OCI-LY1 (cell line): ENCODE data around the gene SIRT2.

Experiments used
- H2AFZ ChIP-seq: fragments of 200-600 bp; sonication (generic), shearing (Covaris generic); 2 replicates; pipeline ENCODE4 v1.6.0; 2014; ENCODE audit warnings: antibody characterized with exemption, mild to moderate bottlenecking, low read length
- H3F3A ChIP-seq: fragments of 200-600 bp; sonication (generic), shearing (Covaris generic); 2 replicates; pipeline ENCODE4 v1.6.0; 2014; ENCODE audit warnings: mild to moderate bottlenecking, antibody characterized with exemption, low read length, moderate library complexity; ENCODE audit not compliant: insufficient read depth
- H3K27ac ChIP-seq: fragments of 200-600 bp; sonication (generic); 2 replicates; pipeline ENCODE4 v1.5.1; 2014; ENCODE audit warnings: low read length, mixed run types, mild to moderate bottlenecking, low read depth; ENCODE audit not compliant: poor library complexity, severe bottlenecking
- H3K27me3 ChIP-seq: fragments of 200-600 bp; sonication (generic); 2 replicates; pipeline ENCODE4 v1.6.0; 2014; ENCODE audit warnings: antibody characterized with exemption, mild to moderate bottlenecking, low read length, moderate library complexity; ENCODE audit not compliant: insufficient read depth
- H3K36me3 ChIP-seq: fragments of 200-600 bp; sonication (generic); 2 replicates; pipeline ENCODE4 v1.6.1; 2014; ENCODE audit warnings: mild to moderate bottlenecking, antibody characterized with exemption, low read length, moderate library complexity, mixed read lengths; ENCODE audit not compliant: insufficient read depth
- H3K4me1 ChIP-seq: fragments of 200-600 bp; sonication (generic); 2 replicates; pipeline ENCODE4 v1.5.1; 2014; ENCODE audit warnings: mild to moderate bottlenecking, low read length, moderate library complexity; ENCODE audit not compliant: insufficient read depth, severe bottlenecking
- H3K4me2 ChIP-seq: fragments of 200-600 bp; sonication (generic), shearing (Covaris generic); 2 replicates; pipeline ENCODE4 v1.6.1; 2014; ENCODE audit warnings: low read length
- H3K4me3 ChIP-seq: fragments of 200-600 bp; sonication (generic); 2 replicates; pipeline ENCODE4 v1.5.1; 2014; ENCODE audit warnings: low read length, low read depth, mild to moderate bottlenecking, mixed read lengths; ENCODE audit not compliant: poor library complexity, severe bottlenecking
- H3K79me2 ChIP-seq: fragments of 200-600 bp; shearing (Covaris generic); 2 replicates; pipeline ENCODE4 v1.6.1; 2016; ENCODE audit warnings: mixed run types, low read length, mixed read lengths; ENCODE audit not compliant: insufficient read depth
- H3K9ac ChIP-seq: fragments of 200-600 bp; sonication (generic), shearing (Covaris generic); 2 replicates; pipeline ENCODE4 v1.6.1; 2014; ENCODE audit warnings: mild to moderate bottlenecking, low read length, mixed read lengths
- H3K9me2 ChIP-seq: fragments of 200-600 bp; sonication (generic), shearing (Covaris generic); 2 replicates; pipeline ENCODE4 v1.6.1; 2014; ENCODE audit warnings: low read depth, mild to moderate bottlenecking, low read length, mixed read lengths
- H3K9me3 ChIP-seq: fragments of 200-600 bp; shearing (Covaris generic); 2 replicates; pipeline ENCODE4 v1.6.1; 2014; ENCODE audit warnings: low read length, mixed read lengths
- H4K20me1 ChIP-seq: fragments of 200-600 bp; sonication (generic), shearing (Covaris generic); 2 replicates; pipeline ENCODE4 v1.6.0; 2016; ENCODE audit warnings: mild to moderate bottlenecking, low read length; ENCODE audit not compliant: insufficient read depth
- EZH2 ChIP-seq: fragments of 200-600 bp; sonication (generic), shearing (Covaris generic); IDR thresholded peaks from 2 replicates; pipeline ENCODE4 v1.8.0; 2017; ENCODE audit warnings: borderline replicate concordance, mixed run types, mild to moderate bottlenecking, antibody characterized with exemption, low read length, moderate library complexity, mixed read lengths
- TF ChIP-seq, protein P1 (sequence below): fragments of 200-600 bp; sonication (generic), shearing (Covaris generic); IDR thresholded peaks from 2 replicates; pipeline ENCODE4 v1.5.1; 2017; ENCODE audit warnings: mild to moderate bottlenecking, antibody characterized with exemption, low read length, moderate library complexity, mixed read lengths

The SIRT2 gene

DNA sequence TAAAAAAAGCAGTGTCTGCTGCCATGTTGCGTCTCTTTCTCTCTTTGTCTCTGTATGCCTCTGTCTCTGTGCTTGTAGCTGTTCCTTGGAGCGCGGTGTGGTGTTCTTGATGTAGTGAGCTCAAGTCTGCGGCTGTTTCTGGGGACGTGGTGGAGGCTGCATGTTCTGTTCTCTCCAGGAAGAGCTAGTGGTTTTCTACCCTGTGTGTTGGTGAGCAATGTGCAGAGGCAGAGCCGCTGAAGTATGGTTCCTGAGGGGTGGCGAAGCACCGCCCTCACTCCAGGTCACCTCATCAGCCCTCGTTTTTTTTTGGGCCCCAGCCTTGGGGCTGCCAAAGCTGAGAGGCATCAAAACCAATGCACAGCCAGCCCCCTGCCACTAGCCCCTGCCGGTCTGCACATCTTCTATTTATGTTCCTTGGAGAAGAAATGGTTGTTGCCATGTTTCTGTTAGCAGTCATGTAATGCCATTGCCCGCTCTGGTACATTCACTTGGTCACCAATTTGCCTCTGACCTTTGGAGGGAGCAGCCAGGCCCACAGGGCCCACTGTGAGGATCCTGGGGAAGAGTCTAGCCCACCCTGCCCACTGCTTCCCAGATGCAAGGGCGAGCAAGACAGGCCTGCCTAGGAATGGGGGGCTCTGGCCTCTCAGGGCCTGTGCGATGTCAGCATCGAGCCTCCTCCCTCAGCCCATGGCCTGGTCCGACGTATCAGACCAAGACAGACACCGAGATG, 56.8 kb downstream of the SIRT2 start:
- peaks cover 3% of the 10 kb centered on the region; the same call in 1 of the 2 replicates for H4K20me1 ChIP-seq
- no peak overlapping the region for H3K27ac ChIP-seq
- no peak overlapping the region for H2AFZ ChIP-seq
- H3K4me1 ChIP-seq = peaks cover 13% of the 10 kb centered on the region
- peaks cover 8% of the 10 kb centered on the region for H3K79me2 ChIP-seq
- H3K9ac ChIP-seq = no peak overlapping the region
- TF ChIP-seq, protein P1, sequence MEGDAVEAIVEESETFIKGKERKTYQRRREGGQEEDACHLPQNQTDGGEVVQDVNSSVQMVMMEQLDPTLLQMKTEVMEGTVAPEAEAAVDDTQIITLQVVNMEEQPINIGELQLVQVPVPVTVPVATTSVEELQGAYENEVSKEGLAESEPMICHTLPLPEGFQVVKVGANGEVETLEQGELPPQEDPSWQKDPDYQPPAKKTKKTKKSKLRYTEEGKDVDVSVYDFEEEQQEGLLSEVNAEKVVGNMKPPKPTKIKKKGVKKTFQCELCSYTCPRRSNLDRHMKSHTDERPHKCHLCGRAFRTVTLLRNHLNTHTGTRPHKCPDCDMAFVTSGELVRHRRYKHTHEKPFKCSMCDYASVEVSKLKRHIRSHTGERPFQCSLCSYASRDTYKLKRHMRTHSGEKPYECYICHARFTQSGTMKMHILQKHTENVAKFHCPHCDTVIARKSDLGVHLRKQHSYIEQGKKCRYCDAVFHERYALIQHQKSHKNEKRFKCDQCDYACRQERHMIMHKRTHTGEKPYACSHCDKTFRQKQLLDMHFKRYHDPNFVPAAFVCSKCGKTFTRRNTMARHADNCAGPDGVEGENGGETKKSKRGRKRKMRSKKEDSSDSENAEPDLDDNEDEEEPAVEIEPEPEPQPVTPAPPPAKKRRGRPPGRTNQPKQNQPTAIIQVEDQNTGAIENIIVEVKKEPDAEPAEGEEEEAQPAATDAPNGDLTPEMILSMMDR = no peak
- no peak for TF ChIP-seq EZH2
- peaks cover 100% of the 10 kb centered on the region for H3K36me3 ChIP-seq
- no peaks in the 10 kb centered on the region for H3K27me3 ChIP-seq
- peaks cover 4% of the 10 kb centered on the region; the same call in 1 of the 2 replicates for H3F3A ChIP-seq
- no peaks in the 10 kb centered on the region for H3K9me2 ChIP-seq
- H3K4me3 ChIP-seq = no peak overlapping the region
- H3K4me2 ChIP-seq = no peak overlapping the region
- no peaks in the 10 kb centered on the region for H3K9me3 ChIP-seq

DNA sequence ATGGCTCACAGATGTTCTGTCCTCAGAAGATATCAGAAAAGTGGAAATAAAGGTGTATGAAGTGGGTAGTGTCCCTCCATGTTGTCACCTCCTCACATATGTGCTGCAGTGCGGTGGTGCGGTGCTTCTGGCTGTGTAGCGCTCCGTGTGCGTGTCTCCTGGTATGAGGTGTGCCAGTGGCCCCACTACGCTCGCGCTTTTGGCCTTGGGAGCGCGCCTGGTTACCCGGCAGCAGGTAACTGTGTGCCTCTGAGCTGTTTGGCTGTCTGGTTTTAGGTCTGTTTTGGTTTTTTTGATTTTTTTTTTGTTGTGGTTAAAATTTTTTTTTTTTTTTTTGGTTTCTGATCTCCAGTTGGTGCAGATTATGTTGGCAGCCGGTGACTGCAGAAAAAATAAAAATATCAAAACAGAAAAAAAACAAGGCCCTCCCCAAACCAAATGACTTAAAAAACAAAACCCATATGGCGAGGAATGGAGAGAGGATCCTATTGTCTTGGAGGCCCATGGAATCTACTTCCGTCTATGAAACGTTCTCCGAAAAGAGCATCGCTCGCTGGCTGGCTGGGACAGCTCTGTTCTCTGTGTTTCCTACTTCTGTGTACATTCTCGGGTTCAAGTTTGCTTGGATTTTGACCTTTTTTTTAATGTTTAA, 57.5 kb downstream of the SIRT2 start:
- Histone ChIP-seq H3K27me3 (no peaks in the 10 kb centered on the region), H3K9me2 (no peaks in the 10 kb centered on the region), H3K9me3 (no peaks in the 10 kb centered on the region), H3K4me1 (peaks cover 7% of the 10 kb centered on the region), H4K20me1 (peaks cover 3% of the 10 kb centered on the region; the same call in 1 of the 2 replicates), H3K36me3 (peaks cover 100% of the 10 kb centered on the region), H3K9ac (no peak overlapping the region), H3F3A (peaks cover 7% of the 10 kb centered on the region; the same call in 1 of the 2 replicates), H3K27ac (no peak overlapping the region), H3K4me2 (no peak overlapping the region), H2AFZ (no peak overlapping the region), H3K4me3 (no peak overlapping the region), H3K79me2 (peaks cover 1% of the 10 kb centered on the region; the same call in 1 of the 2 replicates)
- TF ChIP-seq EZH2 = no peak
- TF ChIP-seq, protein P1 = no peak

DNA sequence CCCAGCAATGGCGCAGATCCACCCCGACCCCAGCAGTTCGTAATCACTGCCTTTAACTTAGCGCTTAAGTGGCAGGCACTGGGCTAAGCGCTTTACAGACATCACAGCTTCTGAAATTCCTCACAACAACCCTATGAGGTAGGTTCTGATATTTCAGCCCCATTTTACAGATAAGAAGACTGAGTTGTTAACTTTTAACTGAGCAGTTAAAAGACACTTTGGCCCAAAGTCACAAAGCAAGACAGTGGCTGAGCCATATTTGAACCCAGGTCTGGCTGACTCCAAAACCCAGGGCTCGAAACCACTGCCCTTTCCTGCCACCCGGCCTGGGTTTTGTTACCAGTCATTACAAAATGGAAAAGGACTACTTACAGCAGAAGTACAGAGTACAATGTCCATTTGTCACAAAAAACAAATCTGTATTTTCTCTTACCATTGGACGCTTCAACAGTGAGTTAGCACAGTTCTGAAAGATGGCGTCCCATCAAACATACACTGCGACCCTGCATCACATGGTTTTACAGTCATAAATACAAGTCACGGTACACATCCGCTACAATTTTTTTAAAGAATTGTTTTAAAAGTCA, 58.1 kb downstream of the SIRT2 start:
- TF ChIP-seq EZH2 = no peak
- TF ChIP-seq, protein P1 = no peak
- H3K36me3 ChIP-seq = peaks cover 100% of the 10 kb centered on the region
- H3K4me1 ChIP-seq = peaks cover 7% of the 10 kb centered on the region
- H3K4me2 ChIP-seq = no peak overlapping the region
- H3K79me2 ChIP-seq = no peaks in the 10 kb centered on the region
- H3K9ac ChIP-seq = no peak overlapping the region
- H3K4me3 ChIP-seq = no peak overlapping the region
- peaks cover 11% of the 10 kb centered on the region; the same call in 1 of the 2 replicates for H3F3A ChIP-seq
- H4K20me1 ChIP-seq = peaks cover 3% of the 10 kb centered on the region; the same call in 1 of the 2 replicates
- H3K9me3 ChIP-seq = no peaks in the 10 kb centered on the region
- H3K9me2 ChIP-seq = no peaks in the 10 kb centered on the region
- no peak overlapping the region for H2AFZ ChIP-seq
- H3K27me3 ChIP-seq = no peaks in the 10 kb centered on the region
- H3K27ac ChIP-seq = no peak overlapping the region
